Spleen (tissue), 11 donors: ENCODE results near the gene SERPING1. TPM values are rescaled to one million over a fixed set of nuclear protein-coding genes. Genes with fewer than 3 reads are reported as not detected.

ENCODE experiments used
- DNase-seq: peaks from one replicate; pipeline ENCODE4 v3.0.0-alpha.2; 2020
- H3K27ac ChIP-seq, 8 donors: fragments of 200-600 bp; sonication (generic) in 7 of 8; 1 replicate in 4 of 8; 2 replicates in 4 of 8; pipeline versions ENCODE4 v1.5.0 to v1.8.0; 2016 to 2021; ENCODE audit warnings: inconsistent platforms in 4 of 8, mild to moderate bottlenecking in 4 of 8, moderate library complexity in 1 of 8
- H3K27me3 ChIP-seq, 7 donors: fragments of 200-600 bp; sonication (generic) in 6 of 7; replicated peaks in 1 of 7; 1 replicate in 4 of 7; 2 replicates in 3 of 7; pipeline versions ENCODE4 v1.5.0 to v1.8.0; 2016 to 2021; ENCODE audit warnings: inconsistent platforms in 3 of 7, mild to moderate bottlenecking in 1 of 7
- H3K36me3 ChIP-seq, 6 donors: fragments of 200-600 bp; sonication (generic) in 5 of 6; 1 replicate in 4 of 6; 2 replicates in 2 of 6; pipeline versions ENCODE4 v1.5.0 to v1.8.0; 2016 to 2021; ENCODE audit warnings: inconsistent platforms in 2 of 6
- H3K4me1 ChIP-seq, 6 donors: fragments of 200-600 bp; sonication (generic) in 5 of 6; 1 replicate in 3 of 6; 2 replicates in 3 of 6; pipeline versions ENCODE4 v1.5.0 to v1.8.0; 2016 to 2021; ENCODE audit warnings: inconsistent platforms in 3 of 6
- H3K4me3 ChIP-seq, 8 donors: fragments of 200-600 bp; sonication (generic) in 7 of 8; 1 replicate in 4 of 8; 2 replicates in 4 of 8; pipeline versions ENCODE4 v1.5.0 to v1.8.0; 2016 to 2021; ENCODE audit warnings: inconsistent platforms in 4 of 8, mild to moderate bottlenecking in 4 of 8, moderate library complexity in 2 of 8
- H3K9me3 ChIP-seq, 8 donors: fragments of 200-600 bp; sonication (generic) in 7 of 8; 1 replicate in 4 of 8; 2 replicates in 4 of 8; pipeline versions ENCODE4 v1.5.0 to v1.8.0; 2016 to 2021; ENCODE audit warnings: inconsistent platforms in 4 of 8
- POLR2A ChIP-seq, 3 donors: fragments of 450-650 bp; IDR thresholded peaks; one replicate each; pipeline ENCODE4 v1.5.1; 2017; ENCODE audit warnings: antibody characterized with exemption in 3 of 3, mild to moderate bottlenecking in 1 of 3
- POLR2AphosphoS5 ChIP-seq, 3 donors: sonication (generic); formaldehyde crosslinking; IDR thresholded peaks; one replicate each; pipeline ENCODE4 v1.5.1; 2017; ENCODE audit warnings: antibody characterized with exemption in 3 of 3
- WGBS, 5 donors: extraction: QIAGEN DNeasy Blood & Tissue Kit in 3 of 5; methylation state at CpG; one replicate each; pipeline versions ENCODE4 v1.1.5 to v1.1.7; 2013 to 2018; 5-methylcytosine and 5-hydroxymethylcytosine counted together
- intact Hi-C: fragments of 100-400 bp; cut with DNase I; formaldehyde crosslinking; loops from one replicate; pipeline ENCODE4 v1.15.0; 2023; ENCODE audit warnings: low total_unique reads
- polyA plus RNA-seq, 3 donors: library from polyadenylated mRNA; stranded (reverse); fragments of 200-250 nt; gene quantifications; one replicate each; pipeline ENCODE4 v1.2.1, GENCODE V29; 2013
- total RNA-seq, 7 donors: library from RNA; depleted of rRNA in 3 of 7; stranded (reverse); fragments of >200 nt in 3 of 7; fragmentation: NEBNext Ultra II Directional in 4 of 7; extraction: Animal tissue kit (Norgen Biotek cat#: 25700) in 4 of 7; gene quantifications; one replicate each; pipeline versions ENCODE4 v1.1.0 to v1.2.1, GENCODE V29; 2016 to 2021
- TF ChIP-seq, protein P1 (sequence below), 11 experiments: fragments of 200-600 bp in 7 of 11; fragments of 450-650 bp in 4 of 11; sonication (generic) in 4 of 11; IDR thresholded peaks in 8 of 11; conservative IDR thresholded peaks in 3 of 11; 1 replicate in 7 of 11; 2 replicates in 4 of 11; pipeline versions ENCODE4 v1.4.0 to v1.8.0; 2016 to 2021; ENCODE audit warnings: antibody characterized with exemption in 11 of 11, inconsistent platforms in 4 of 11, mild to moderate bottlenecking in 1 of 11
- donor health status: healthy with polysubstance abuse.
- donor health status: DM: no; HTN: no; CAD: no; lungs with moderate emphysema.
- donor health status: DM: no; HTN: no; CAD: no.
- donor health status: Bipolar disorder and iron deficiency.
- donor health status: healthy.
- donor health status: DM: no; HTN: no; CAD: no.
- donor health status: DM: yes; HTN: yes; CAD: no.

The SERPING1 gene
- total and polyA plus RNA-seq, 10 donors: 104 to 364 (median 228) TPM

DNA sequence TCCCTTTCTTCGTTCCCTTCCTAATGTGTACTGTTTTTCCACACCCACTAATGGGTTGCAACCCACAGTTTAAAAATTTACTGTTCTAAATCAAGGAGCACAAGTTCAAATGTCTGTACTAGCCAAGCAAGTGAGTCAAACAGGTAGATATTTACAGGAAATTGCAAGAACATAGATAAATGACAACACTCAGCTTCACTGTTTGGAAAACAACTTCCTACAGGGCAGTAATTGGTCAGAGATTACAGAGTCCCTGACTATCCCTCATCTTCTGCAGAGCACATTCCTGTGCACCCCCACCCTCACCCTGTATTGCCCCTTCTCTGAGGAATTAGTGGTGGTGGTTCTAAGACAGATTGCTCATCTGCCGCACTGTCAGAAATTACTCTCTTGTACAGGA lies 1.9 kb downstream of the SERPING1 start:
- intact Hi-C loops: no loop called here
- 33 to 65% (median 46%) methylated on average over 2 of the region's 2 CpGs for WGBS, 5 donors
- Histone ChIP-seq H3K4me3 (peak overlapping the region in 3 of 8 donors; percentile 43 to 73 (median 49)), H3K4me1 (peaks cover 0 to 42% (median 6%) of the 10 kb centered on the region in 6 donors), H3K27me3 (peaks cover 0 to 27% (median 0%) of the 10 kb centered on the region in 7 donors), H3K27ac (peak overlapping the region in 3 of 8 donors; percentile 77 to 84 (median 83)), H3K36me3 (peaks cover 0 to 30% (median 0%) of the 10 kb centered on the region in 6 donors), H3K9me3 (no peaks in the 10 kb centered on the region)
- TF ChIP-seq POLR2AphosphoS5 (IDR thresholded peaks at IDR 0.05): no peak
- TF ChIP-seq, protein P1, sequence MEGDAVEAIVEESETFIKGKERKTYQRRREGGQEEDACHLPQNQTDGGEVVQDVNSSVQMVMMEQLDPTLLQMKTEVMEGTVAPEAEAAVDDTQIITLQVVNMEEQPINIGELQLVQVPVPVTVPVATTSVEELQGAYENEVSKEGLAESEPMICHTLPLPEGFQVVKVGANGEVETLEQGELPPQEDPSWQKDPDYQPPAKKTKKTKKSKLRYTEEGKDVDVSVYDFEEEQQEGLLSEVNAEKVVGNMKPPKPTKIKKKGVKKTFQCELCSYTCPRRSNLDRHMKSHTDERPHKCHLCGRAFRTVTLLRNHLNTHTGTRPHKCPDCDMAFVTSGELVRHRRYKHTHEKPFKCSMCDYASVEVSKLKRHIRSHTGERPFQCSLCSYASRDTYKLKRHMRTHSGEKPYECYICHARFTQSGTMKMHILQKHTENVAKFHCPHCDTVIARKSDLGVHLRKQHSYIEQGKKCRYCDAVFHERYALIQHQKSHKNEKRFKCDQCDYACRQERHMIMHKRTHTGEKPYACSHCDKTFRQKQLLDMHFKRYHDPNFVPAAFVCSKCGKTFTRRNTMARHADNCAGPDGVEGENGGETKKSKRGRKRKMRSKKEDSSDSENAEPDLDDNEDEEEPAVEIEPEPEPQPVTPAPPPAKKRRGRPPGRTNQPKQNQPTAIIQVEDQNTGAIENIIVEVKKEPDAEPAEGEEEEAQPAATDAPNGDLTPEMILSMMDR (IDR thresholded peaks at IDR 0.05 in 8 of 11, conservative IDR thresholded peaks at IDR 0.05 in 3 of 11): no peak
- no peak for DNase-seq

DNA sequence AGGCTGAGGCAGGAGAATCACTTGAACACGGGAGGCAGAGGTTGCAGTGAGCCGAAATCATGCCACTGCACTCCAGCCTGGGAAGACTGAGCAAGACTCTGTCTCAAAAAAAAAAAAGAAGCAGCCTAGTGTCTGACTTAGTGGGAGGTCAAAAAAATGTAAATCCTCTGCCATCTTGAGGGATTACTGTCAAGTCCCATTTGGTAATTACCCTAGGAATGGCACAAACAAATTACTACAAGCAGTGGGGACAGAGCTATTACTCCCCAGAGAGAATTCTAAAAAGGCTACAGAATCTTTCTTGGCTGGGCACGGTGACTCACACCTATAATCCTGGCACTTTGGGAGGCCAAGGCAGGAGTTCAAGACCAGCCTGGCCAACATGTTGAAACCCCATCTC lies 3.8 kb downstream of the SERPING1 start:
- H3K9me3 ChIP-seq: no peaks in the 10 kb centered on the region
- H3K27me3 ChIP-seq: peaks cover 0 to 27% (median 0%) of the 10 kb centered on the region in 7 donors
- TF ChIP-seq, protein P1 (IDR thresholded peaks at IDR 0.05 in 8 of 11, conservative IDR thresholded peaks at IDR 0.05 in 3 of 11): no peak
- no peak for TF ChIP-seq POLR2AphosphoS5 (IDR thresholded peaks at IDR 0.05)
- TF ChIP-seq POLR2A (IDR thresholded peaks at IDR 0.05): no peak
- intact Hi-C loops: no loop called here
- 76 to 94% (median 92%) methylated on average over 3 of the region's 3 CpGs for WGBS, 5 donors
- H3K27ac ChIP-seq: no peak overlapping the region
- no peak overlapping the region for H3K4me3 ChIP-seq
- no peak for DNase-seq
- peaks cover 0 to 40% (median 2%) of the 10 kb centered on the region in 6 donors for H3K36me3 ChIP-seq
- H3K4me1 ChIP-seq: peaks cover 0 to 44% (median 7%) of the 10 kb centered on the region in 6 donors

DNA sequence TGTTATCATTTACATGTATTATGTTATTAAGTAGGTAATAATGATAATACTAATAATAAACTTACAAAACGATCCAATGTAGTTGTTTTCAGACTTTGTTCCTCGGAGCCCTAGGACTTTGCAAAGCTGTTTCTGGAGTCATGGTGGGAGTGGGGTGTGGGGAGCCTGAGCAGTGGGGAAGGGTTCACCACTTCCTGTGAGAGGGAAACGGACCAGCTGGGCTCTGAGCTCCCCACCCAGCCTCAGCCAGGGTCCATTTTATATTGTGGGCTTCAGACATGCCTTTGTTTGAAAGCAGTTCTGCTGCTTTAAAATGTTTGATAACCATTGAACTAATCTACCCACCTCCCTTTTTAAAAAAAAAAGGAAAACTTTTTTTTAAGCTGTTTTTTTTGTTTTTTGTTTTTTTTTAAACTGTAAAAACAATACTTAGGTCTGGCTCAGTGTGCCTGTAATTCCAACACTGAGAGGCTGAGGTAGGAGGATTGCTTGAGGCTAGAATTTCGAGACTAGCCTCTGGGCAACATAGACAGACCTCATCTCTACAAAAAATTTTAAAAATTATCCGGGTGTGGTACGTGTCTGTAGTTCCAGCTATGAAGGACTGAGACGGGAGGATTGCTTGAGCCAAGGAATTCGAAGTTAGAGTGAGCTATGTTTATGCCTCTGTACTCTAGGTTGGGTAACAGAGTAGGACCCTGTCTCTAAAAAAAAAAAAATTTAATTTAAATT lies 7.0 kb downstream of the SERPING1 start:
- Histone ChIP-seq H3K4me1 (peaks cover 0 to 13% (median 3%) of the 10 kb centered on the region in 6 donors), H3K27me3 (peaks cover 0 to 4% (median 0%) of the 10 kb centered on the region in 7 donors), H3K4me3 (no peak overlapping the region), H3K9me3 (no peaks in the 10 kb centered on the region), H3K36me3 (peaks cover 0 to 62% (median 6%) of the 10 kb centered on the region in 6 donors), H3K27ac (peak overlapping the region in 1 of 8 donors; percentile 18)
- DNase-seq: peak; percentile 39
- no peak for TF ChIP-seq POLR2AphosphoS5 (IDR thresholded peaks at IDR 0.05)
- TF ChIP-seq, protein P1 (IDR thresholded peaks at IDR 0.05 in 8 of 11, conservative IDR thresholded peaks at IDR 0.05 in 3 of 11): no peak
- TF ChIP-seq POLR2A (IDR thresholded peaks at IDR 0.05): no peak
- 50 to 54% (median 52%) methylated on average over 8 of the region's 8 CpGs for WGBS, 5 donors
- intact Hi-C loops: no loop called here

DNA sequence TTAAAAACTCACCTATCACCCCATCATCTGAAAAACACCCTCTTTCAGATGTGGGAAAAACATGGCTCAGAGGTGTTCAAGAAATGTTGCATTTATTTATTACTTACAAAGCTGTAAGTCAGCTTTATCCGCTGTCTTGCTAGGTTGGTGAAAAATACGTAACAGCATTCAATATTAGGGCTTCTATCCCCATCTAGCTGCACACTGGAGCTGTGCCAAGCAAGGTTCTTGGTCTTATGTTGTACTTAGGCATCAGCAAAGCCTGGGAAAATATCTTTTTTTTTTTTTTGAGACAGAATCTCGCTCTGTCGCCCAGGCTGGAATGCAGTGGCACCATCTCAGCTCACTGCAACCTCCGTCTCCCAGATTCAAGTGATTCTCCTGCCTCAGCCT lies 7.5 kb downstream of the SERPING1 start:
- 89 to 95% (median 91%) methylated on average over 5 of the region's 5 CpGs for WGBS, 5 donors
- peaks cover 0 to 11% (median 3%) of the 10 kb centered on the region in 6 donors for H3K4me1 ChIP-seq
- intact Hi-C loops: no loop called here
- H3K9me3 ChIP-seq: no peaks in the 10 kb centered on the region
- H3K4me3 ChIP-seq: no peak overlapping the region
- DNase-seq: no peak
- H3K27ac ChIP-seq: no peak overlapping the region
- TF ChIP-seq, protein P1 (IDR thresholded peaks at IDR 0.05 in 8 of 11, conservative IDR thresholded peaks at IDR 0.05 in 3 of 11): no peak
- TF ChIP-seq POLR2A (IDR thresholded peaks at IDR 0.05): no peak
- TF ChIP-seq POLR2AphosphoS5 (IDR thresholded peaks at IDR 0.05): no peak
- peaks cover 0 to 60% (median 6%) of the 10 kb centered on the region in 6 donors for H3K36me3 ChIP-seq
- no peaks in the 10 kb centered on the region for H3K27me3 ChIP-seq
